Fibroblast of gingiva (primary cell): Measurements from ENCODE around the gene WRAP73.

Experiments
- DNase-seq: peaks from one replicate; pipeline ENCODE4 v3.0.0-alpha.2; 2011; ENCODE audit warnings: low read depth

The WRAP73 gene

DNA sequence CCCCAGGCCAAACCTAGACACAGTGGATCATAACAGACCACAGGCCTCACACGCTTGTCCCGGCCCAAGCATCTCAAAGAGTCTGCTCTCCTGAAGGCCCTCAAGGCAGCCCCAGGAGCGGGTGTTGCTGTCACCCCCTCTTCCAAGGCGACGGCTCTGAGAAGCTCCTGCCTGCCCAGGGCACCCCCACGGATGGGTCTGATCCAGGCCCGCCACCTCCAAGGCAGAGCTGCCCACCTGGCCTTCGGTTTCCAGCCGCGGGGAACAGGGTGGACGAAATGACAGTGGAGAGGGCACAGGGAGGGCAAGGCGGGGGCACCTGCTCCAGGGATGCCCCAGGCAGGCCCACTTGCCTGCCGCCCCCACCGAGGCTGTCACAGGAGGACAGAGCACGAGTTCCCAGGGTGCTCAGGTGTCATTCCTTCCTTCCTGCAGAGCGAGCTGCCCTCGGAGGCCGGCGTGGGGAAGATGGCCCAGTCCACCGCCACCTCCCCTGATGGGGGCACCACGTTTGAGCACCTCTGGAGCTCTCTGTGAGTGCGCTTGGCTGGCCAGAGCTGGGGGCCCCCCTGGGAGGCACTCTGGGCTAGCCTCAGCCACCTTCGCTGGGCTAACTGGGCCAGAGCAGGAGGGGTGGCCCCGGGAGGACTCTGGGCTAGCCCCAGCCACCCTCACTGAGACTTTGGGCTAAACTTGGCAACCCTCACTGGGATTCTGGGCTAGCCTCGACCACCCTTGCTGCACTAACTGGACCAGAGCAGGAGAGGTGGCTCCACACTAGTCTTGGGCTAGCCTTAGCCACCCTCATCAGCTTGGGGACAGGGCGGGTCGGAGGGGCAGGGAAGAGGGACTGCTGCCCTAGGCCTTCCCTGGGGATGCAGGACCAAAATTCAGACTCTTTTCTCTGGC is 32.2 kb upstream of the WRAP73 start:
- no peak for DNase-seq

DNA sequence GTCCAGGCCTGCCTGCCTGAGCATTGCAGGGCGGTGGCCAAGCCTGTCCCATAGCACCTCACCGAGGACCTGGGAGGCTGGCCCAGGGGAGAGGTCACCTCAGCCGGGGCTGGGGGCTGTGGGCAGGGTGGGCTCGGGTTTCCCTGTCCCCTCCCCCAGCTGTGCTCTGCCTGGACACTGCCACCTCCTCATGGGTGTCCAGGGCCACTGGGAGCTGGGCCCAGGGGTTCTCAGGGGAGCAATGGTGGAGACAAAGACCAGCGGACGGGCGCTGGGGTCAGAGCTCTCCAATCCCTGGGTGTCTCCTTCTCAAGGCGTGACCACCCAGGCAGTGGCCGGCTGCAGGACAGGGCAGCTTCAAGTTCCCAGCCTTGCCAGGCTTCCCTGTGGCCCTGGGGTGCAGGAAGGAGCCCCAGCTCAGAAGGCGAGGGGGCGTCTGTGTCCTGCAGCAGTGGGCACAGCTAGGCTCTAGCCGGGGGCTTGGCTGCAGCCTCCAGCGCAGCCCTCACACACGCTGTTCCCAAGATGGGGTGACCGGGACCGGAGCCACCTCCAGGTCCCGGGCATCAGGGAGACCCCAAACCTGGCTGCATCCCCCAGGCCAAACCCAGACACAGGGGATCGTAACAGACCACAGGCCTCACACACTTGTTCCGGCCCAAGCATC is 31.5 kb upstream of the WRAP73 start:
- no peak for DNase-seq

DNA sequence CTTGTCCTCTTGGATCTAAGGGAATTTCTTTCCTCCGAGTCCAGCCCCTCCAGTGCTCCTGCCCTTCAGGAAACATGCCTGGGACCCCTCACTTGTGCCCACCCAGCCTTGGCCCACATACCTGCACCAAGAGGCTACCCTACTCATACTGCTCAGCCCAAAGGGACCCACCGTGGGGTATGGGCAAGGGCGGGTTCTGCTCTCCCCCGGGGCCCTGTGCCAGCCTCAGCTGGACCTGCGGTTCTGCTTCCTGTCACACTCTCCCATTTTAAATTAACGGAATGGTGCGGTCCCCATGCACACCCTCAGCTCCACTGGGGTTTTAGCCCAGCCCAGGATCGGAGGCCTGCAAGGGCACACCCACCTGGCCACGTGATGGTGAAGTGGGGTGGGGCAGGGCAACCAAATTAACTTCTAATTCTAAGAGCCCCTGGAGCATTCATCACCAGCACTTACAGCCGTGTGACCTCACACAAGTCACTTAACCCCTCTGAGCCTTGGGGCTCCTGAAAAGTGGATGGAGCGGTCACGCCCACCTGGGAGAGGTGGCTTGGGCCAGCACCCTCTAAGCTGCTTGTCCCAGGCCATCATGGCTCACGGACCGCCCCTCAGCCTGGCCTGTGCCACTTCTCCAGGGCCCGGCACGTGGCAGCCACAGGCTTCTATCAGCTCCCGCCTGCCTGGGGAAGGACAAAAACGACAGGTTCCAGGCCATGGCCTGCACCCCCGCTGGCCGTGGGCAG is 30.8 kb upstream of the WRAP73 start:
- no peak for DNase-seq

DNA sequence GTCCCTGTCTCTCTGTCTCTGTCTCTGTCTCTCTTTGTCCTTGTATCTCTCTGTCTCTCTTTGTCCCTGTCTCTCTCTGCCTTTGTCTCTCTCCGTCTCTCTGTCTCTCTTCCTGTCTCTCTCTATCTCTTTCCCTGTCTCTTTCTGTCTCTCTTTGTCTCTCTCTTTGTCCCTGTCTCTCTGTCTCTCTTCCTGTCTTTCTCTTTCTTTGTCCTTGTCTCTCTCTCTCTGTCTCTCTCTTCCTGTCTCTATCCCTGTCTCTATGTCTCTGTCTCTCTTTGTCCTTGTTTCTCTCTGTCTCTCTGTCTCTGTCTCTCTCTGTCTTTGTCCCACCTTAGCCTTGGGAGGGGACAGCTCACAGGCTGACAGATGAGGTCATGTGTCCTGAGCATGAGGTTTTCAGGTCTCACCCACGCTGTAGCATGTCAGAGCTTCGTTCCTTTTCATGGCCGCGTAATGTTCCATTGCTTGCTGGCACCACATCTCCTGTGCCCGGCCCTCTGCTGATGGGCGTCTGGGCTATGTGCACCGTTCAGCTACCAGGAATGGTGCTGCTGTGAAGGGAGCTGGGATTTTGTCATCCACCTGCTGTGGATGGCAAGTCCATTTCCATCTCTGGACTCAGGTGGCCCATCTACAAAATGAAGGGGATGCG is 30.0 kb upstream of the WRAP73 start:
- no peak for DNase-seq

DNA sequence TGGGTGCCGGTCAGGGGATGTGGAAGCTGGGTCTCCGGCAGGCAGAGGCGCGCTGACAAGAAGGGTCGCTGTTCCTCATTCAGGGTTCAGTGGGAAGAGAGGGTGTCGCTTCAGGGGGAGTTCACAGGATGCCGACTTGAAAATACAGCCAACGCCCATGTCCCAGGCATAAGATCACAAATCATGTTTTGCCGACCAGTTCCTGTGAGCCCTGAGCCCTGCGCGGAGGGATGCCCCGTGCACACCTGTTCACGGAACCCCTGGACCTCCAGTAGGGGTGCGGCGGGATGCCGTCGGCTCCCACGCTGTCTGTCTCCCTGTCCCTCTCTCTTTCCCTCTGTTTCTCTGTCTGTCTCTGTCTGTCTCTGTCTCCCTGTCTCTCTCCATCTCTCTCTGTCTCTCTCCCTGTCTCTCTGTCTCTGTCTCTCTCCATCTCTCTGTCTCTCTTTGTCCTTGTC is 29.2 kb upstream of the WRAP73 start:
- DNase-seq, result no peak

DNA sequence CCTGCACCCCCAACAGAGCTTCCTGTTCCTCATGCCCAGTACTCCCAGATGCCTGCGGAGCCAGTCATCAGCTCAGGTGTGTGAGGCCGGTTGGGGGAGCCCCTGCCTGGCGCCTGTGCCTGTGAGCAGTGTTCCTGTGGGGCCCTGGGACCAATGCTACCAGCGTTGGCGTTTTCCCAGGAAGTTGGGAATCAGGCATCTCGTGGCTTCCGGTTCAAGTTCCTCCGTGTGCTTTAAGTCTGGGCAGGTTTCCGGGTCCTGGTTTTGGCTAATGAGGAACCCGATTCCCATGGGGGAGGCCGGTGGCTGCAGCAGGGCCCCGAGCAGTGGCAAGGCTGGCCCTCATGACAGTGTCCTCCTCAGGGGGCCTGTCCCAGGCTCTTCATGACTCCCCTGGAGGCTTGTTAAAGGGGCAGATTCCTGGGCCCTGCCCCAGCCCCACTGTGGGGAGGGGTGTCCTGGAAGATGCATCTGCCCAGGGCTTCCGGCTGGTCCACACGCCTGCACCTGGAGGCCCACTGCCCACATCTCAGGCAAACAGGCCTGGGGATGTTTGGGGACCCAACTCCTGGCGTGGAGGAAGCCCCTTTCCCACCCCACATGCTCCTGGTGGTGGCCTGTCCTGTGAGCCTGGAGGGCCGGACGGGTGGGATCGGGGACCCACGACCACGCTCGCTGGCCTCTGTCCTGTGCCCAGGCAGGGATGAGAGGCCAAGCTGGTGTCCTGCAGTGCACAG is 28.6 kb upstream of the WRAP73 start:
- no peak for DNase-seq

DNA sequence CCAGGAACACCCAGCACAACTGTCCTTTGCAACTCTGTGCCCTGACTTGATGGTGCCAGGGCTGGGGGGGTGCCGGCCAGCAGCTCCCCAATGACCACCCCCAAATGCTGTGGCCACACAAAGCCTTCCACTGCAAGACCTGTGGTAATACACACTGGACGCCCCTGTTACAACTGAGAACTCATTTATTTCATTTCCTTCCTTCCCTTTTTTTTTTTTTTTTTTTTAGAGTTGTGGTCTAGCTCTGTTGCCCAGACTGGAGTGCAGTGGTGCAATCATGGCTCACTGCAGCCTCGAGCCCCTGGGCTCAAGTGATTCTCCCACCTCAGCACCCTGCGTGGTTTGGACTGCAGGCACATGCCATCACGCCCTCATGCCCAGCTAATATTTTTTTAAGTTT is 27.6 kb upstream of the WRAP73 start:
- no peak for DNase-seq

DNA sequence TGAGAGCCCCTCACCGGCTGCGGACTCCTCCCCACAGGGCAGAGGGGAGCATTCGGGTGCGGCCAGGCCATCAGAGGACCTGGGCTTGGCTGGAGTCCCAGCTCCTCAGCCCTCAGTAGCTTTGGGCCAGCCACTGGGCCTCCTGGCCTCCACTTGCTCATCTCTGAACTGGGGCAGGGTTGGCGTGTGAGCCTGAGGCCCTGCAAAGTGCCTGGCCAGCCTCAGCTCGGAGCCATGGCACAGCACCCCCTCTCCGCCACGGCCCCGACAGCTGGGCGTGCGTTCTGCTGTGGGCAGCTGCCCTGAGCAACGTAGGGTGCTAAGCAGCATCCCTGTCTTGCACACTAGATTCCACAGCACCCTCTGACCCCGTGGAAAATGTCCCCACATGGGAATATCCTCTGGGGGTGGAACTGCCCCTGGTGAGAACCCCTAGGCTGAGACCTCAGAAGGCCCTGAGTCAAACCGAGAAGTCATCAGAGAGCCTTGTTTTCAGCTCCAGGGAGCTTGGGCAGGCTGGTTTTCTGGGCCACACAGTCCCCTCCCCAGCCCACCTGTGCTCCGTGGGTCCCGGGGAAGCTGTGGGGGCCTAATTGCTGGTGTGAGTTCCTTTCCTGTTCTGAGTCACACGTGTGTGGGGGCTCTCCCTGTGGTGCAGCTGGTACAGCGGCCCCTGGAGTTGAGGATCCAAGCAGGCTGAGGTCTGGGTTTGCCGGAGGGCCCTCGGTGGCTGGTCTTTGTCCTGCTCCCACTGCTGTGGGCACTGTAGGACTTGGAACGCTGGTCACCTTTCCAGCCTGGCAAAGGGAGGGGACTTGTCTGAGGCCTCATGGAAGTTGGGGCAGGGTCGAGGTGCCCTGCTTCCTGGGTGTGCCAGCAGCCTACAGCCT is 26.9 kb upstream of the WRAP73 start:
- DNase-seq, result no peak

DNA sequence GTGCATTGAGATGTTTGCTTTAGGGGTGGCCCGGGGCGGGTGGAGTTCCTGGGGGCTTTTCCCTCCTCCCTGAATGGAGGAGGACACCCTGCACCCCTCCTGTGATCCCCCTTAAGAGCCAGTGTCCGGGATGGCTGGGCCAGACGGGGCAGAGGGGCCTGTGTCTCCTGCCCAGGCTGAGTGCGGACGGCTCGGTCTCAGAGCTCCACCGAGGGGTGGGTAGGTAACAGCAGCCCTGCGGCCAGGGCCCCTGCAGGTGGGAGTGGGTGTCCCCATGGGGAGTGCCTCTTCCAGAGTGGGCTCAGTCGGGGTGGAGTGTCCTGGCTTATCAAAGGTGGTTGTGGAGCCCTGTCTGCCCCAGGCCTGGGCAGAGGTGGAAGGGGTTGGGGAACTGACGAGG is 25.5 kb upstream of the WRAP73 start:
- DNase-seq, result no peak

DNA sequence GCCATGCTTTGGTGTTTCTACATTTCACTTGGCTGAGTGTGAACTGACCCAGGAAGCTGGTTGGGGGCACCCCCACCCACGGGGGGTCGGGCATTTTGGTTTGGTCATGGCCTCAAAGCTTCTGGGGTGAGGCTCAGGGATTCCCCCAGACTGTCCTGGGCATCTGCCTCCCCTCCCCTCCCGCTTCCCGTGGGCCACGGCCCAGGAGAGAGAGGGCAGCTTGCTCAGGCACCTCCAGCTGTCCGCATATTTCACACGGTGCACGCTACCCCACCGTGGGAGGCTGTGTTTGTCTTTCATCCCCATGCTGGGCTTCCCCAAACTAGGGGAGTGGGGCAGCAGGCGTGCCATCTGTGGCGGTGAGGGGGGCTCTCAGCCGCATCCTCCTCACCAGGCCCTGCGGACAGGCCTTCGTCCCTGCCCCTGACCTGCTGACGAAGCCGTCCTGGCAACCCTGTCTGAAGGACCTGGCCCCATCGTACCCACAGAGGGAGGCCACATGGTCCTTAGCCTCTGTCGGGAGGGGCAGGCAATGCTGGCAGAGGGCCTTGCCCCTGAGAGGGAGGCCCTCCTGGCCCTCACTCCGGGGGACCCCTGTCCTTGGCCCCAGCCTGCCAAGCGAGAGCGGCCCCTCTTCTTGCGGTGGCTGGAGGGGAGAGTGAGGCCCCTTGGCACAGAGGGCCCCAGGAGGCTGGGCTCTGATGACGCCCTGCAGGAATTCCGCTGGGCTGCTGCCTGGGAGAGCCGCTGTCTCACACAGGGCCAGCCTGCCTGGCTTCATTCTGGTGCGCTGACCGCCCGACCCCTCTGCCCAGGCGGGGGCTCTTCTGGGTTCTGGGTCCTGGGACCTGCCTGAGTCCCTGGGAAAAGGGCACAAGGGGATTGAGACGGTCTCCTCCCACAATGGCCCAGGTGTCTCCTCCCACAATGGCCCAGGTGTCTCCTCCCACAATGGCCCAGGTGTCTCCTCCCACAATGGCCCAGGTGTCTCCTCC is 24.5 kb upstream of the WRAP73 start:
- no peak for DNase-seq

DNA sequence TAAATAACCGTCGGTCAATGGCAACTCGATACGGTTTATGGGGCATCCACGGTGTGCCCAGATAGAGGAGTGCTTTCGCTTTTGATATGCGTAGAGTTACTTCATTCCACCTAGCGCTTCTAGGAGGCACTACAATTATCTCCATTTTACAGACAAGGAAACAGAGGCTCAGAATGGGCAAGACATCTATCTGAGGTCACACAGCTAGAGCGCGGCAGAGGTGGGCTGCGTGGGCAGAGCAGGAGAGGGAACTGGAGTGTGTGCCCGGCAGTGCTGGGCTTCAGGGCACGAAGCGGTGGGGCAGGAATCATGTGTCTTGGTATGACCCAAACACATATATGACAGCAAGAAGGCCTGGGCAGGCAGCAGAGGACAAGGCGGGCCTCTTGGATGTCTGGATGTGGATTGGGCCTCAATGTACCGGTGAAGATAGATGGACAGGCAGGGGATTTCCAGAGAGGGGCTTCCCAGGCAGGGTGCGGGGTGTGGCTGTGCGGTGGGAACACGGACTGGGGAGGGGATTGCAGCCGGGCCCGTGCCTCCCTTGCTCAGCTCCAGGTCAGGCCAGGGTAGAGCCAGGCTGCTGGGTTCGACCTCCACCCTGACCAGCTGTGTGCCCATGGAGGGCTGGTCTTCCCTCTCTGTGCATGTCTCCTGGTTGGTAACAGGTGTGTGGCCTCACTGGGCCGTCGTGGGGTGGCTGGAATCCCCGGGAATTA is 23.6 kb upstream of the WRAP73 start:
- no peak for DNase-seq

DNA sequence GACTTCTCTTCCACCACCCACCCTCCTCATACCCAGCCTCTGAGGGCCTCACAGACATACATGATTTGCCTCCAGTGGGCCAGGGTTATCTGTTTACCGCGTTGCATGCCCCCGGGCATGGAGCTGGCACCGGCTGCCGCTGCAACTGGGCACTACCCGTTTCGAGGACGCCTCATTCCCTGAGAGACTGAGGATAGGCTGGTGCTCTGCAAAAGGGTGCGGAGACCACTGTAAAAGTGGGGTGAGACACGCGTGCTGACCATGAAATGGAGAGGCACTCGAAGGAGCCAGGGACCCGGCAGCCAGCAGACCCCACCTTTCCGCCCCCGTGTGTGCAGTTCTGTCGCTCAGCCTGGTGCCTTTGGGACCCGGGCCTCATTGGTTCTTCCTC is 23.1 kb upstream of the WRAP73 start:
- no peak for DNase-seq

DNA sequence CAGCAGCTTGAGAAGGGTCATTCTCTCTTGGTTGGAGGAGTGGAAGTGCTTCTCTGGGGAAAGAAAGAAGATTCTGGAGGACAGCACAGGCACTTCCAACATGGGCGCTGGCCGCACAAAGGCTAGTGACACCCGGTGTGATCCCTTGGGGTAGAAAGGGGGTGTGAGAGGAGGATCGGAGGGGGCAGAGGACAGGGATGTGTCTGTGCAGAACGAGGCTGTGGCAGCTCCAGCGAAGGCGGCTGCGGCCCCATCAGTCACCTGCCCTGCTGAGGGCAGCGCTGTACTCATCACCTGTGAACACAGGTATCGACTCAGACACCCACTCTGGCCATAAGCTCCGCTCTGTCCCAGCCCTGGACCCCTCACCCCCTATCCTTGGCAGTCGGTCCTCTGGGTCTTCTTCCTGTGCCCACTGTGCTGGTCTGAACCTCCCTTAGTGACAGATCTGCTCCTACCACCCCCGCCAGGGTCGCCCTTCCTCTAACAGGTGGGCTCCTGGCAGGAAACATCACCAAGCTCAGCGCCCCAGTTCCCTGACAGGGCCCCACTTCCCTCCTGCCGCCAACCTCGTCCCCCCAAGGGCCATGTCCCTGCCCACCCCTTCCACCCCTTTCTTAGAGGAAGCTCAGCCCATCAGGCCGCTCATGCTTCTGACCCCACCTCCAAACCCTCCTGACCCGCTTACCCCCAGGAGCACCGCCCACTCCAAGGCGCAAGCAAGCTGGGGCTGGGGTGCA is 22.5 kb upstream of the WRAP73 start:
- DNase-seq, result no peak

DNA sequence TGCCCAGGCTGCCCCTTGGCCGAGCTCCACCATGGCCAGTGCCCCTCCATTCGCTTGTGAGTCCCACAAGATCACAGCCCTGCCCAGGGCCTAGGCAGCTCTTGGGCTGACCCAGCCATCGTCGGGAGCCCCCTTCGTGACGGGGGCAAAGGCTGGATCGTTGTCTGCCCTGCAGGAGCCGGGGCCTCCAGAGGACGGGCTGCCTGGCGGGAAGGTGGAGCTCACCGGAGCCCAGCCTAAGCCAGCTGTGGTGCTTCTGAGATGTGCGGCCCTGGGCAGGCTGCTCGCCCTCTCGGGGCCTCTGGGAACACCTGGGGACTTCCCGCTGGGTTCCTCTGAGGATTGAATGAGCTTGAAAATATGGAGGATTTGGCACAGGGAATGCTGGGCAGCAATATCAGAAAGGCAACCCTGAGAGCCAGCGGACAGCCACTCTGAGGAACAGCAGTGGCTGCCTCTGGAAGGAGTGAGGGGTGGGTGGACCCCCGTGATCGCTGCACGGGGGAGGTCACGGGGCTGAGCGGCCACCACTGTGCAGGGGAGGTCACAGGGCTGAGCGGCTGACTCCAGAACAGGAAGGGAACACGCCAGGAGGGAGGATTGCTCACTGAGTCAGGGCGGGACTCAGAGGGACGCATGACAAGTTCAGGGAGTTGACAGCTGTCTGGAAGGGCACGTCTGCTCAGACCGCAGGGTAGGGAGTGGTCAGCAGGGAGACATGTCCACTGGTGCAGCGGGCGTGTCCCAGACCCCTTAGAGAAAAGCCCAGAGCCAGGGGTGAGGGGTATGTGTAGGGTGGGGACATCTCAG is 21.7 kb upstream of the WRAP73 start:
- no peak for DNase-seq

DNA sequence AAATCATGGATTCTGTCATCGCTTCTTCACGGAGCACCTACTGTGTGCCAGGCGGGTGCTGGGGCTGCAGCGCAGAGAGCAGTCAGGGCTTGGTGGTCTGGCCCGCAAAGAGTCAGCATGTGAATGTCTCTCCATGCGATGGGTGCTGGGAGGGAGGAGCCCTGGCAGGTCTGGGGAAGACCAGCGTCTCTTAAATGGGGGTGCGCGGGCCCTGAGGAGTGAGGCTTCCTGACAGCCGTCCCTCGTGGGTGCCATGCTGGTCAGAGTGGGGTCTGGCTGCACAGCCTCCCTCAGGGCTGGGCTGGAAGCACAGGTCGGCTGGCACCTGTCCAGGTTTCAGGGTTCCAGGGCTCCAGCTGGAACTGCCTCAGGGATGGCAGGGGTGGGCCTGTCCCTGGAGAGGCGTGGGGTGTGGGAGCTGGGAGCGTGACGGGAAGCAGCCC is 20.9 kb upstream of the WRAP73 start:
- DNase-seq, result no peak

DNA sequence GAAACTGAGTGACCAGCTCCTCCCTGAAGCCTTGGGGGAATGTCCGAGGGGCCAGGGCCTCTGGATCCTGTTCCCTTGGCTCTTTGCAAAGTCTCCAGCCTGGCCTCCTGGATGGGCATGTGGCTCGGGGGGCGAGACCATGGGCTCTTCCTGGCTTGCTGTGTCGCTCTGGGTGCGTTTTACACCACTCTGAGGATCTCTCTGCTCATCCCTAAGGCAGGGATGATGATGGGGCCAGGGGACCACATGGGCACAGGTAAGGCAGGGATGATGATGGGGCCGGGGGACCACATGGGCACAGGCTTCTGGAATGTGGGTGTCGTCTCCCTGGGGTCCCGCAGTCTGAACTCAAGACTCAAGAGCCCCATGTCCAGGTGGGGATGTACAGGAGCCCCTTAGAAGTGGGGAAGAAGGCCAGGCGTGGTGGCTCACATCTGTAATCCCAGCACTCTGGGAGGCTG is 20.1 kb upstream of the WRAP73 start:
- no peak for DNase-seq

DNA sequence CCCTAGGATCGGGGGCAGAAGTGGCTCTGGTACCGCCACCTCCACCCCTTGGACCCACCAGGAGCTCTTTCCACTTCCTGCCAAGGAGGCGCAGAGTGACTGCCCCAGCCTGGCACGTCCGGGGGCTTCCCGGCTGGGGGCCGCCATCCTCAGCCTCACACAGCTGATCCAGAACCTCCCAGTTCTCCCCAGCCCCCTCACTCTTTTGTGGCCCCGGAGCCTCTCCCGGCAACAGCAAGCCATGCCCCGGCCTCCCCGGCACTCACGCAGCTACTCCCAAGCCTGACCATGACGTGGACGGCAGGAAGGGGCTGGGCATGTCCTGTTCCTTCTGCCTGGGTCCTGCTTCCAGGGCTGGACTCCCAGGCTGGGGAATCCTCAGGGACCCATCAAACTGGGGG is 19.5 kb upstream of the WRAP73 start:
- DNase-seq, result no peak
